Esophagus squamous epithelium (tissue), 4 donors: ENCODE measurements around the gene ZNF519.
"Not testable (repeated sequence)": the region's sequence is repeated elsewhere in the genome, so short reads cannot be mapped to it uniquely, and the experiment has no call there.

Experiments used
- CTCF ChIP-seq, 6 experiments: fragments of 450-650 bp in 4 of 6; fragments of 200-600 bp in 2 of 6; sonication (generic) in 2 of 6; IDR thresholded peaks; one replicate each; pipeline ENCODE4 v1.5.1; 2016 to 2019; ENCODE audit warnings: antibody characterized with exemption in 6 of 6, mild to moderate bottlenecking in 4 of 6, moderate library complexity in 4 of 6
- POLR2A ChIP-seq, 4 donors: fragments of 450-650 bp; IDR thresholded peaks; one replicate each; pipeline ENCODE4 v1.6.1; 2017; ENCODE audit warnings: antibody characterized with exemption in 4 of 4, mild to moderate bottlenecking in 4 of 4, moderate library complexity in 3 of 4

GRCh38 chr18:14170367-14171036 lies 38.3 kb upstream of the ZNF519 start:
- TF ChIP-seq CTCF, POLR2A (IDR thresholded peaks at IDR 0.05): not testable (repeated sequence)
